HG03460 (cell line): ENCODE data around the gene PTPRD.

ENCODE experiments used
- ATAC-seq: cut with Tn5 transposase; IDR thresholded peaks from one replicate; pipeline ENCODE4 v1.9.1; 2021; ENCODE audit not compliant: unreplicated experiment

PTPRD gene

GRCh38 chr9:10062629-10063395 is 550.0 kb downstream of the PTPRD start:
- ATAC-seq, result no peak

- ATAC-seq, result no peak
Measured at GRCh38 chr9:10059044-10059443, 553.8 kb downstream of the PTPRD start.

- no peak for ATAC-seq
Measured at GRCh38 chr9:10055886-10056395, 556.9 kb downstream of the PTPRD start.

- no peak for ATAC-seq
Measured at GRCh38 chr9:10054456-10054855, 558.3 kb downstream of the PTPRD start.

GRCh38 chr9:10052916-10053315 is 559.9 kb downstream of the PTPRD start:
- no peak for ATAC-seq

- no peak for ATAC-seq
Measured at GRCh38 chr9:10052181-10052580, 560.6 kb downstream of the PTPRD start.

- ATAC-seq, result no peak
Measured at GRCh38 chr9:10050016-10050415, 562.8 kb downstream of the PTPRD start.

GRCh38 chr9:10048994-10049393 is 563.8 kb downstream of the PTPRD start:
- no peak for ATAC-seq

GRCh38 chr9:10045598-10045997 is 567.2 kb downstream of the PTPRD start:
- ATAC-seq, result no peak

- no peak for ATAC-seq
Measured at GRCh38 chr9:10041726-10042229, 571.0 kb downstream of the PTPRD start.

GRCh38 chr9:10036095-10036494 is 576.7 kb downstream of the PTPRD start:
- ATAC-seq, result no peak

GRCh38 chr9:10032166-10032565 is 580.6 kb downstream of the PTPRD start:
- no peak for ATAC-seq

GRCh38 chr9:10026443-10026984 is 586.3 kb downstream of the PTPRD start:
- ATAC-seq, result no peak

GRCh38 chr9:10015755-10016154 is 597.0 kb downstream of the PTPRD start:
- ATAC-seq, result no peak

GRCh38 chr9:10014889-10015288 is 597.9 kb downstream of the PTPRD start:
- ATAC-seq, result no peak

GRCh38 chr9:10009401-10009800 is 603.4 kb downstream of the PTPRD start:
- no peak for ATAC-seq

GRCh38 chr9:10008101-10008799 is 604.6 kb downstream of the PTPRD start:
- ATAC-seq, result no peak

GRCh38 chr9:10007356-10007755 is 605.4 kb downstream of the PTPRD start:
- ATAC-seq, result no peak

- ATAC-seq, result no peak
Measured at GRCh38 chr9:10005206-10005605, 607.6 kb downstream of the PTPRD start.

GRCh38 chr9:10003047-10003446 is 609.8 kb downstream of the PTPRD start:
- ATAC-seq, result no peak

- no peak for ATAC-seq
Measured at GRCh38 chr9:10000669-10001068, 612.1 kb downstream of the PTPRD start.
